Islet of Langerhans (tissue), 1 donor: ENCODE measurements around the gene RGS10.
"Not testable (repeated sequence)": the region's sequence is repeated elsewhere in the genome, so short reads cannot be mapped to it uniquely, and the experiment has no call there.

ENCODE experiments used
- FAIRE-seq: peaks from one replicate; lab custom pipeline; 2011; peaks lifted over from hg19 to GRCh38; lab: Jason Lieb, UNC

RGS10 gene

DNA sequence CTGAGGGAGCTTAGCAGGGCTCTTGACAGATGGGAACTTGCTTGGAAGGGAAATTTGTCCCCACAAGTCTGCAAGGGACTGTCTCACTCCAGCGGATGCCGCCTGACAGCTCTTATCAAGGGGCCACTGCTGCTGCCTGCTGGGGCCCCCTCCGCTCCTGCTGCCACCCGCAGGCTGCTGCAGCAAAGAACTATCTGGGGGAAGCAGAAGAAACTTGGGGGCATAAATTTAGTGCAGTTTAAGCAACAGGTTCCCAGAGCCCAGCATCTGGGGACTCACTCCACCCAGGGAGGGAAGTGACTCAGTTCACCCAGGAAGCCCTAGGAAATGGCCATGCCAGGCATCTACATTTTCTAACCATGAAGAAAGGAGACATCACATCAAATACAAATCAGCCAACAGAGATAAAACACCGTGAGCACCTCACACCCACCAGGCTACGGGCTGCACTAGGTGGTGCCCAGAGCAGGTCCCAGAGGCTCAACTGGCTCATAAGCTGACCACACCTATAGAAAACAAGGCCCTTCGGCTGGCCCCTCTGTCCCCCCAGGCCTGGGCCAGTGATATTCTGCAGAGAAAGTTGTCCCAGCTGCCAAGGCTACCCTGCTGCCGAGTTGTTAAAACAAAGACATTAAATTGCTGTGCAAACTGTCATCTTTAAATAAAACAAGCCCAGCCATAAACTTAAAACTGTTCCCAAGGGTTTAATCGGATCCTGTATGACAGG is 3.7 kb downstream of the RGS10 start:
- FAIRE-seq: no peak

DNA sequence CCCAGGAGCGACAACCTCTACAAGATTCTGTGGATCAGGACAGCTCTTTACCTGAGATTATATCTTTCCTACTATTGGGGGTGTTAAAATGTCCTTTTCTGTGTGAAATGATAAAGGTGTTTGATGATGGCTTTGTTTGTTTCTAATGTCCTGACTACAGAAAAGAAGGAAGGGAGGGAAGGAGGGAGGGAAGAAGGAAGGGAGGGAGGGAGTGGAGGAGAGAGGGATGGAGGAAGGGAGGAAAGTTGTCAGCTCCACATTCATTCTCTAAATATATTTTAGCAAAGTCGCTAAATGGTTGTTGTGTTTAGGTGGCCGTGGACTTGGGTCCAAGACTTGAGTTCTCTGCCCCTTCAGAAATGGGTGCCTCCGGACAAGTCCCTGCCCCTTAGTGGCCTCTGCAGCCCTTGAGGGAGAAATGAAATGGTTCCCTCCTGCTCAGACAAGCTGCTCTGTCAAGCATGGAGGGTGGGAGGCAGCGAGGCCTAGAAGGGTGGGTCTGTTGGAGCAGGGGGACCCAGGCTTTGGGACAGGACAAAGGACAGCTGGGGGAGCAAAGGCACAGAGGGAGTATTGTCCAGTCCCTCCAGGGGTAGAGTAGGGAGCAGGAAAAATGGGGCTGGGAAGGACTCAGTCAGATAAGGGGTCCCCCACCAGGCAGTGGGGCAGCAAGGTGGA is 4.4 kb downstream of the RGS10 start:
- FAIRE-seq: no peak

DNA sequence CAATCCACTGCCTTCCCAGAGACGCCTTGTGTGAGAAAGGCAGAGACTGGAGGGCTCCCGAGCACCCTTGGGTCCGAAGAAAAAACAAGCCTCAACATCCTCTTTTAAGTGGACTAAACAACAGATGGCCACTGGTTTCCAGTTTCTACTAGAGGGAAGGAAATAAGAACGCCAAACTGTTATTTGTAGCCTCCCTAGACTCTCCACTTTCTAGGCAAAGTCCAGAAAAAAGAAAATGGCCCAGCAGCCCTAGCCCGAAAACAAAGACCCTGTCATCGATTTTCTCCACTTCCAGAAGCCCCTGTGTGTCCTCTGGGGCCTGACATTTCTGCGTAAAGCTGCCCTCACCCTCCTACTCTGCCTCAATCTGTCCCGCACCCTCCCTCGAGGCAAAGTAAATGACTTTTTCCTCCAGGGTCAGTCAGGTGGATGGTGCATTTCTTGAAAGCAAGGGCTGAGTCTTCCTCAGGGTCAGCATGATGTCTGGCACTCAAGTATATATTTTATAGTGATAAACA is 6.0 kb downstream of the RGS10 start:
- no peak for FAIRE-seq

DNA sequence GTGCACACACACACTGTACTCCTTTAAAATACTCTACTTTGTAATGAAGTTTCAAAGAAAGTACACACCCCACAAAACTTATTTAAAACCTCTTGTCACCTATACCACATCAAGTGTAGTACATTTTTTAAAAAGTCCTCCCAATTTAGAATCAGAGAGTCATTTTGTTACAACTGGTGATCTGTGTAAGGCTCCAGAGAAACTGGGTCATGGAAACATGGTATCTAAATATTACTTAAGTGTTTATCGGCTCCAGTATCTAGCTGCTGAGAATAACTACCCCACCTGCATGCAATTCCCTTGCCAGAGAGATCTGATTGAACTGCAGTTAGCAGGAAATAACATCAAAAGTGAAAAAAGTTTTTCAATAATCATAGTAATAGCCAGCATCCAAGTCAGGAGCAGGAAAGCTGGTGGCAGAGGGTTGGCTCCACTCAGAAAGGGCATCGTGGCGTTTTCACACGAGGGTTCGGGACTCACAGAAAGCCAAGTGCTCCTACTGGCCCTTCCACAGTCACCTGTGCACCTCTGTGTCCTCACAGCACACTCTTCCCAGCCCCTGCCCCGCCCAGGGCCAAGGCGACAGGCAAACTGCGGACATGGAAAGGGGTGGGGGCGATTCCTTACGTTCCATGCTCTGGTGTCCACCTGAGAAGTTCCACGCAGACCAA is 6.5 kb downstream of the RGS10 start:
- FAIRE-seq: no peak

DNA sequence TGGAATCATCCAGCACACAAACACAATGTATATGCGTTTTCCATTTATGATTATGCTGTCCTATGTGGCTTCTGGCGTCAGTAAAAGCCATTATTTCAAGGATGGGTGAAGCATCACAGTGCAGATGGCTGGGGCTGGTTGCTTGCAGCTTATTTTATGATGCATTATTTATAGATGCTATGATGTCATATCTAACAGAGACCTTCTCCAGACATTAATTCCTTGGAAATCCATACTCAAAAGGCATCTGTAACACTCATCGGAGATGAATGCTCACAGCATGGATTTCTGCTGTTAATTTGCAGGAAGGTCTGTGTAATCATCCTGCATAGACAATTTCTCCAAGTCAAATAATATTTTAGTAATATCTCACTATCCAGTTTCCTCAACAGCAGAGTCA is 7.2 kb downstream of the RGS10 start:
- FAIRE-seq: no peak

GRCh38 chr10:119533473-119533872 is 9.0 kb downstream of the RGS10 start:
- no peak for FAIRE-seq

GRCh38 chr10:119532791-119533190 is 9.7 kb downstream of the RGS10 start:
- FAIRE-seq: not testable (repeated sequence)

- not testable (repeated sequence) for FAIRE-seq
Observed at GRCh38 chr10:119532251-119532650, 10.3 kb downstream of the RGS10 start.

- no peak for FAIRE-seq
Observed at GRCh38 chr10:119531067-119531466, 11.5 kb downstream of the RGS10 start.

DNA sequence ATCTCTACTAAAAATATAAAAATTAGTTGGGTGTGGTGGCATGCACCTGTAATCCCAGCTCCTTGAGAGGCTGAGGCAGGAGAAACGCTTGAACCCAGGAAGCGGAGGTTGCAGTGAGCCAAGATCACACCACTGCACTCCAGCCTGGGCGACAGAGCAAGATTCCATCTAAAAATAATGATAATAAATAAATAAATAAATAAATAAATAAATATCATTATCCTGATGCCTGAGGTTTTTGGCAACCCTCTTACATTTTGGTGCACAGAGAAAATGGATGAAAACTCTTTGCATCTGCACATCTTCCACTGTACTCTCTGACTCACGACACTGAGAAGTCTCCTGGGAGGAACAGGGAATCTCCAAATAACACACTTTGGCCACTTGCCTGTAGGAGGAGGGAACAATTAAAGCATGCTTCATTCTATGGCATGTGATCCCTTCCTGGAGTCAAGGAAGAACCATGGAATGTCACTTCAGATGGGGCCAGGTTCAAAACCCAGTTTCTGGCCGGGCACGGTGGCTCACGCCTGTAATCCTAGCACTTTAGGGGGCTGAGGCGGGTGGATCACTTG is 13.8 kb downstream of the RGS10 start:
- not testable (repeated sequence) for FAIRE-seq

DNA sequence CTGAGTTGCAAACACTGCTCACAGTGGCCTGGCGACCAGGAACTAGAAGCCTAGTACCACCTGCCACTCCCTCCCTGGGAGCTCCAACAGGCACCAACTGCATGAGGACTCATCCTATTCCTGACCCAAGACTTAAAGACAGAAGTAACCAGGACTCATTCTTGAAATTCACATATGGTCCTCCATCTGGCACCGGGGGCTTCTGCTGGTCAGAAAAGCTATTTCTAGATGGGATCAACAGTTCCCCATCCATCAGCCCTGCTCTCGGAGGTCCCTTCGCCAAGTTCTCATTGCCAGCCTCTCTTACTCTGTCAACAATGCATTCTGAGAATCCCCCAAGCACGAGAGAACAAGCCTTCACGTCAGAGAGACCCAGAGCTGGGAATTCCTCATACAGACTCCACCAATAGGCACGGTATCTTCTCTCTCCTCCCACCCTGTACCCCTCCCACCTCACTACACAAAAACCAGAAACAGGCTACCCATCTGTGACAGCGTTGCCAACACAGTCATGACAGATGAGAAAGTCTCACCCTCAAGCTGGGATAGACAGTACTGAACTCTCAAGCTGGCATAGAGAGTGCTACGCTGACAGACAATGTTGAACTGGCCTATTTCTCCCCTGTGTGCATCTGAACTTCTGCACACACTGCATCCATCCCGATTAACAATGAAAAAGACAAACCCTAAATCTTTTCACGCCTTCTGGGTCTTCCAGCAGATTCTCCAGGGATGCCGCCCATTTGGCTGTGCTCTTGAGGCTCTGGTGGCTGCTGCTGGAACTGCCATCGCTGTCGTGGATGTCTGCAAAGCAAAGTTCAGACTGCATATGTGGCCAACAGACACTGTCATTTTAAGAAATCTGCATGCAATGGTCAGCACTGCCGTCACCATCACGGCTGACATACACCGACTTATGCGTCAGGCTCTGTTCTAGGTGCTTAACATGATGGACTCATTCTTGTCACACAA is 15.6 kb downstream of the RGS10 start:
- no peak for FAIRE-seq

DNA sequence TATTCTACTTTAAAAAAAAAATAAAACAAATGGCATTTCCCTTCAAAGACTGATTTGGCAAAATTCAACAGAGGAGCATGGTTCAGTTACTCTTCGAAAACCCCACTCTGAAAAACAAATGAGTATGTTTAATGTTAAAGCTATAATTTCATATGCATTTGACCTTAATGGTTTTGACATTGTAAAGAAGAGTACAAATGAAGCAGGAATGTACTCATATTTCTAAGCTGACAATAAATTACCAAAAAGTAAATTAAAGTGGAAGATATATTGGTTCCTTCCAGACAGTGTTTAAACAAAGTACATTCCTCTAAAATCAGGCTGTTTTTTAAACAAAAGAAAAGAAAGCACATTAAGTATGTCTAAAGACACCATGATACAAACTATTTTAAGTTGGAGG is 16.4 kb downstream of the RGS10 start:
- FAIRE-seq: no peak

- no peak for FAIRE-seq
Observed at GRCh38 chr10:119525116-119525515, 17.4 kb downstream of the RGS10 start.

- FAIRE-seq: no peak
Observed at GRCh38 chr10:119524720-119525070, 17.8 kb downstream of the RGS10 start.

DNA sequence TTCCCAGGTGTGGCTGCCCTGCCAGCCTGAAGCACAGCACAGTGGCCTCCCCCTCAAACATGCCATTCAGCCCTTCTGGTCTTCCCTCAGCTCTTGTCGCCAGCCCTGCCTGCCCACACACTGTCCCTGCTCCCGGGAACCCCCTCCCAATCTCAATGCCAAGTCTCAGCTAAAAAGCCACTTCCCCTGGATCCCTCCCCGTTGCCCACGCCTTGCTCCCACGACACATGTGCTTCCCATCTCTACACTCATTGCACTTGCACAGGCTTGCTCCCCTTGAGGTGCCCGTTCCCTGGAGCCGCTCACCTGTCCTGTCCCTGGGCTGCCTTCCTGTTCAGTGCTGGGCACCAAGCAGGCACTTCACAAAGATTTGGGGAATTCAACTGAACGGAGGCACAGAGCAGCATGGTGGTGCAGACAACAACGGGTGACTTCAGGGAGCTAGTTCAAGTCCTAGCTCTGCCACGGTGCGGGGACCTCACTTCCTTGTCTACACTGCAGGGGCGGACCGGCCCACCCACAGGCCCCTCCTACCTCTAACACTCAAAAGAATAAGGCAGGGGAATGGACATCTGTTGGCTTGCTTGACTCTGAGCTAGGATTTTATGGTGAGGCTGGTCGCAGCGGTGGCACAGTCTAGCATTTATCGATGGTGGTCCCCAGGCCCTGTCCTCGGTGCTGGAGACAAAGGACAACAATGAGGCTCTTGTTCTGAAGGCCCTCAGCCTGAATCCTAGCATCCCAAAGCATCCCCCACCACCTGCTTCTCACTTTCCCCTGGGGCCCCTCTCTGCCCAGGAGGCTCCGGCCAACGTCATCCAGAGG is 18.4 kb downstream of the RGS10 start:
- FAIRE-seq: no peak

DNA sequence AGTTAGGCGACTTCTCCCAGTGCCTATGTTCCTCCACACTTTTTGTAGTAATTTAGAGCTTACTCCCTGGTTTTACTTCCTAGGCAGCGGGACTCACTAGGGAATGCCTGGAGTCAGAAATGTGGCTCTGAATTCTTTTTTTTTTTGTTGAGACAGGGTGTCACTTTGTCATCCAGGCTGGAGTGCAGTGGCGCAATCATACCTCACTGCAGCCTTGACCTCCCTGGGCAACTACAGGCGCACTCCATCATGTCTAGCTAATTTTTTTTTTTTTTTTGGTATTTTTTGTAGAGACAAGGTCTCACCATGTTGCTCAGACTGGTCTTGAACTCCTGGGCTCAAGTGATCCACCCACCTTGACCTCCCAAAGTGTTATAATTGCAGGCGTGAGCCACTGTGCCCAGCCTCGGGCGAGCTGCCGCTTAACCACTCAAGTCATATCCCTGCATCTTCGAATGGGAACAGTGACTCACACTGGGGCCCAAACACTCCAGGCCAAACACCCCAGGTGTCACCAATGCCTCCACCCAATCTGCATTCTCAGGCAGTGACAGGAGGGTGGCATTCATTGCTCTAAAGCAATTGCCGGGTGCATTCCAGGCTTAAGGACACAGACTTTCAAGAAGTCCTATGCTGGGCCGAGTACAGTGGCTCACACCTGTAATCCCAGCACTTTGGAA is 19.6 kb downstream of the RGS10 start:
- FAIRE-seq: no peak

- no peak for FAIRE-seq
Observed at GRCh38 chr10:119521443-119522204, 20.9 kb downstream of the RGS10 start.

DNA sequence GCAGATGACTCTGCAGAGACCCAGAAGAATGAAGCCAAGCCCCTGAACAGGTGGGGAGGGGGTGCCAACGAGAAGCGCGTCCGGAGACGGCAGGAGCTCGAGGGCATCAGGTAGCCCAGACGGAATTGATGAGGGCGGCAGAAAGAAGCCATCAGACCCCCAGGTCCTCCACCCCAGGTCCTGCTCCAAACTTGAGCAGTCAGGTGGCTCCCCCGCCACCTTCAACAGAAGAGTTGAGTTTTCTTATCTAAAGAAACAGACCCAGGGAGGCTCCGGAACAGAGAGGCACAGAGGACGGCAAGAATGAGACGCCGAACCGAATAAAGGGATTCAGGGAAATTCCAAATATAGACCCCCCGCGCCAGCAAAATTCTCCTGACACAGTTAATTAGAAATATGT is 22.2 kb downstream of the RGS10 start:
- no peak for FAIRE-seq

- no peak for FAIRE-seq
Observed at GRCh38 chr10:119518936-119519335, 23.6 kb downstream of the RGS10 start.

DNA sequence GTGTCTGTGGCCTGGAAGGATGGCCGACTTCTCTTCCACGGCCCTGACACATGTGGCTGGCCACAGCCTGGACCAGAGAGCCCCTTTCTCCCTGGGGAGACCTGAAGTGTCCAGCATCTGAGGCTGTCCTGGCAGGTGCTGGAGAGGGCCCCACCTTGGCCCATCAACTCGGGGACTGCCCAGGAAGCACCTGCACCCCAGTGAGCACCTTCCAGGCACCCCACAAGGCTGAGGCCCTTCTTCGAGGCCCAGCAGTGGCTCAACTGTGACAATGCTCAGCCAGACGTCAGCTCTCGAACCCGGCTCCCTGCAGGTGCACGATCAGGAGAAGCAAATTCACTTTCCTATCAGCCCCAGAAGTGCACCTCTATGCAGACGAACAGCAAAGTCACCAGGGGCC is 24.3 kb downstream of the RGS10 start:
- no peak for FAIRE-seq
